SH-SY5Y (cell line): ENCODE results near the gene PGAP3.

ENCODE experiments used
- GATA2 ChIP-seq: IDR thresholded peaks from 2 replicates; pipeline ENCODE4 v1.6.1; 2011; ENCODE audit warnings: mild to moderate bottlenecking, low read depth, low read length
- GATA3 ChIP-seq: IDR thresholded peaks from 2 replicates; pipeline ENCODE4 v1.6.1; 2011; ENCODE audit warnings: low read depth, mild to moderate bottlenecking, low read length, moderate library complexity

DNA sequence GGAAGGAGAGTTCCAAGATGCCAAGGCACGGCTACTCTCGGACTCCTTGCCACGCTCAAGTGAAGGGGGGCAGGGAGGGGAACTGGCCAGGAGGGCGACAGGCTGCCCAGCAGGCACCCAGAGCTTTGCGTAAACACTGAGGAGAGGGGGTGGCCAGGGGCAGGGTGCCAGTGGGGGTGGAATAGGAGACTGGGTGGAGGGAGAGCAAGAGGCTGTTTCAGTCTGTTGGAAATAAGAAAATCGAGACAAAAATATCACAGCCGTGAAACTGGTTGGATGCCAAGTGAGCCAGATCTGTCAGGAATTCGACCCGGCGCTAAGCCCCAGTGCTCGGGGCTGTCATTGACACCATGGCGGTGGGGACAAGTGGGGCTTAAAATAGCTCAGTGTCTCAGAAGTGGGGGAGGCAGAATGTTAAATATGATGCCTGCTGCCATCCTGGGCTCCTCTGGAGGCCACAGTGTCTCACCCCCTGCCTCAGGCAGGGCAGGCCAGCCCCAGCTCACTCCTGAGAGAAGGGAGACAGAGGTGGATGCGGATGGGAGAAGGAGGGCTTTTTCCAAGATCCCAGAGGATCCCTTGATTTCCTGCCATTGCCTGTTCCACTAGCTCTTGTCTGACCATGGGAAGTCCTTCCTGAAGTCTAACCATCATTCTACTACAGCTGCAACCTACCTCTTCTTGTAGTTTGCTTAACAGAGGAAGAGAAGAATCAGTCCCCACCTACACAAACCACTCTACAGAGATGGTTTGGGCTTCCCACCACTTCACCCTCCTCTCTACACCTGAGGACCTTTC lies 10.1 kb downstream of the PGAP3 start:
- TF ChIP-seq GATA3 (no peak), GATA2 (no peak)
